Activated CD4-positive, alpha-beta T cell treated with anti-CD3 and anti-CD28 coated beads for 48 hours (primary cell): ENCODE data around the gene SPATA20.

Experiments used
- DNase-seq: peaks from one replicate; pipeline ENCODE4 v3.0.0-alpha.2; 2020

SPATA20 gene

GRCh38 chr17:50582741-50583140 is 35.8 kb downstream of the SPATA20 start:
- no peak for DNase-seq

- no peak for DNase-seq
These were observed 36.7 kb downstream of the SPATA20 start for GRCh38 chr17:50583641-50584040.

- DNase-seq, result no peak
These were observed 37.1 kb downstream of the SPATA20 start for GRCh38 chr17:50584116-50584515.

GRCh38 chr17:50584749-50585148 is 37.8 kb downstream of the SPATA20 start:
- no peak for DNase-seq

GRCh38 chr17:50585346-50585745 is 38.4 kb downstream of the SPATA20 start:
- no peak for DNase-seq

GRCh38 chr17:50585891-50586290 is 38.9 kb downstream of the SPATA20 start:
- DNase-seq, result no peak

GRCh38 chr17:50586421-50587247 is 39.7 kb downstream of the SPATA20 start:
- DNase-seq, result no peak

- no peak for DNase-seq
These were observed 40.6 kb downstream of the SPATA20 start for GRCh38 chr17:50587571-50587970.

GRCh38 chr17:50588391-50589049 is 41.5 kb downstream of the SPATA20 start:
- no peak for DNase-seq

GRCh38 chr17:50589095-50589705 is 42.2 kb downstream of the SPATA20 start:
- DNase-seq, result no peak

GRCh38 chr17:50590946-50591737 is 44.2 kb downstream of the SPATA20 start:
- no peak for DNase-seq

GRCh38 chr17:50593321-50593720 is 46.3 kb downstream of the SPATA20 start:
- no peak for DNase-seq

GRCh38 chr17:50594128-50594823 is 47.3 kb downstream of the SPATA20 start:
- DNase-seq, result no peak

GRCh38 chr17:50594892-50595291 is 47.9 kb downstream of the SPATA20 start:
- no peak for DNase-seq

- no peak for DNase-seq
These were observed 49.4 kb downstream of the SPATA20 start for GRCh38 chr17:50596191-50597037.

GRCh38 chr17:50598487-50598886 is 51.5 kb downstream of the SPATA20 start:
- no peak for DNase-seq

GRCh38 chr17:50599606-50600005 is 52.6 kb downstream of the SPATA20 start:
- no peak for DNase-seq

- no peak for DNase-seq
These were observed 54.9 kb downstream of the SPATA20 start for GRCh38 chr17:50601823-50602375.

GRCh38 chr17:50602836-50603235 is 55.9 kb downstream of the SPATA20 start:
- DNase-seq, result no peak

GRCh38 chr17:50603340-50603739 is 56.4 kb downstream of the SPATA20 start:
- peak; percentile 31 for DNase-seq

GRCh38 chr17:50604513-50604912 is 57.5 kb downstream of the SPATA20 start:
- DNase-seq, result no peak
